ENCODE results near the gene REC8.

REC8 gene

DNA sequence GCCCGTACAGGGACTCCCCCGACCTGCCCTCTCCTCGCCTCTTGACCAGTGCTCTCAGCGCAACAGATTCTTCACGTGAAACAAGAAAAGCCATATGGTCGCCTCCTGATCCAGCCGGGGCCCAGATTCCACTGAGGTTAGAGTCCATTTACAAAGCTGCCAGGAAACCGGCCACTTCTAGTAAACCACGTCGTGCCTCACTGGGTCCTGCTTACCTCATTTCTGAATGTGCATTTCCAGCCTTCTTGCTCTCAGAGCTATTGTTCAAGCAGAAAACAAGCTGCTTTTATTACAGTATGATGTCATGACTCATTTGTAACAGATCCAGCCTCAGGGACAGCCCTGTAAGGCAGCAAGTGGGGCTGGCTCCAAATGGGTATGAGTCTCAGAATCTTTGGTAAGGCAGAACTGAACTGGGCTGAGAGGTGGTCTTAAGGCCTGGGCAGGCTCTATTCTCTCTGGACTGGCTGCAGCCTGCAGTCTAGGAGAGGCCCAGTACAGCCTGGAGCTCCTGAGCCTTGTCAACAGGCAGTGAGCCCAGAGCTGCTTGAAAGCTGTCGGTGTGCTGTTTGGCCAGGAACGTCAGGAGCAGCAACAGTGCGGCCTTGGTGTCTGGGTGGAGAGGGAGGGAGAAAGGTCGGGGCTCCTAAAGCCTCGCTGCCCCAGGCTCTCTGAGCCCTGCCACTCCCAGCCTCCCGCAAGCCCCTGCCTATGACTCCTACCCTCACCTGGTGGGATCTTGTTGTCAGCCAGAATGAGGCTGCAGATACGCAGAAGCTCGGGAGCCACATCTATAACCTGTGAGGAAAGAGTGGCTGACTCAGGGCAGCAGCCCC is 8.3 kb downstream of the REC8 start:
- no peak for TF ChIP-seq SNAI2 (CRISPR knock-in tag; IDR thresholded peaks at IDR 0.05)
- TF ChIP-seq TOX (CRISPR knock-in tag; IDR thresholded peaks at IDR 0.05; ENCODE audit: borderline replicate concordance) = no peak
- no peak for TF ChIP-seq OSR1 (CRISPR knock-in tag; IDR thresholded peaks at IDR 0.05)
- TF ChIP-seq TCF4 (CRISPR knock-in tag; IDR thresholded peaks at IDR 0.05; ENCODE audit: borderline replicate concordance) = no peak
- TF ChIP-seq TSHZ2 (CRISPR knock-in tag; IDR thresholded peaks at IDR 0.05) = no peak
- TF ChIP-seq CSDC2 (CRISPR knock-in tag; IDR thresholded peaks at IDR 0.05) = no peak
- no peak for TF ChIP-seq PATZ1 (CRISPR knock-in tag; IDR thresholded peaks at IDR 0.05; ENCODE audit: borderline replicate concordance)
- TF ChIP-seq, protein P1, sequence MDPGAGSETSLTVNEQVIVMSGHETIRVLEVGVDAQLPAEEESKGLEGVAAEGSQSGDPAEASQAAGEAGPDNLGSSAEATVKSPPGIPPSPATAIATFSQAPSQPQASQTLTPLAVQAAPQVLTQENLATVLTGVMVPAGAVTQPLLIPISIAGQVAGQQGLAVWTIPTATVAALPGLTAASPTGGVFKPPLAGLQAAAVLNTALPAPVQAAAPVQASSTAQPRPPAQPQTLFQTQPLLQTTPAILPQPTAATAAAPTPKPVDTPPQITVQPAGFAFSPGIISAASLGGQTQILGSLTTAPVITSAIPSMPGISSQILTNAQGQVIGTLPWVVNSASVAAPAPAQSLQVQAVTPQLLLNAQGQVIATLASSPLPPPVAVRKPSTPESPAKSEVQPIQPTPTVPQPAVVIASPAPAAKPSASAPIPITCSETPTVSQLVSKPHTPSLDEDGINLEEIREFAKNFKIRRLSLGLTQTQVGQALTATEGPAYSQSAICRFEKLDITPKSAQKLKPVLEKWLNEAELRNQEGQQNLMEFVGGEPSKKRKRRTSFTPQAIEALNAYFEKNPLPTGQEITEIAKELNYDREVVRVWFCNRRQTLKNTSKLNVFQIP (CRISPR knock-in tag; IDR thresholded peaks at IDR 0.05; ENCODE audit: borderline replicate concordance, low read depth) = no peak
- TF ChIP-seq PPARA (CRISPR knock-in tag; IDR thresholded peaks at IDR 0.05; ENCODE audit: borderline replicate concordance) = no peak
- no peak for TF ChIP-seq ZC3H10 (CRISPR knock-in tag; IDR thresholded peaks at IDR 0.05)
- TF ChIP-seq, protein P2, sequence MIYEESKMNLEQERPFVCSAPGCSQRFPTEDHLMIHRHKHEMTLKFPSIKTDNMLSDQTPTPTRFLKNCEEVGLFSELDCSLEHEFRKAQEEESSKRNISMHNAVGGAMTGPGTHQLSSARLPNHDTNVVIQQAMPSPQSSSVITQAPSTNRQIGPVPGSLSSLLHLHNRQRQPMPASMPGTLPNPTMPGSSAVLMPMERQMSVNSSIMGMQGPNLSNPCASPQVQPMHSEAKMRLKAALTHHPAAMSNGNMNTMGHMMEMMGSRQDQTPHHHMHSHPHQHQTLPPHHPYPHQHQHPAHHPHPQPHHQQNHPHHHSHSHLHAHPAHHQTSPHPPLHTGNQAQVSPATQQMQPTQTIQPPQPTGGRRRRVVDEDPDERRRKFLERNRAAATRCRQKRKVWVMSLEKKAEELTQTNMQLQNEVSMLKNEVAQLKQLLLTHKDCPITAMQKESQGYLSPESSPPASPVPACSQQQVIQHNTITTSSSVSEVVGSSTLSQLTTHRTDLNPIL (CRISPR knock-in tag; IDR thresholded peaks at IDR 0.05; ENCODE audit: low read depth) = no peak
- no peak for TF ChIP-seq ESRRG (CRISPR knock-in tag; IDR thresholded peaks at IDR 0.05)
- no peak for TF ChIP-seq ZFP3 (CRISPR knock-in tag; IDR thresholded peaks at IDR 0.05)
- no peak for TF ChIP-seq ISL1 (CRISPR knock-in tag; IDR thresholded peaks at IDR 0.05)
- TF ChIP-seq GLIS3 (CRISPR knock-in tag; IDR thresholded peaks at IDR 0.05) = no peak
- no peak for TF ChIP-seq ZFP30 (CRISPR knock-in tag; IDR thresholded peaks at IDR 0.05)
- TF ChIP-seq BACH2 (CRISPR knock-in tag; IDR thresholded peaks at IDR 0.05; ENCODE audit: borderline replicate concordance) = no peak
- no peak for TF ChIP-seq ZNF70 (CRISPR knock-in tag; IDR thresholded peaks at IDR 0.05)
- no peak for TF ChIP-seq RARB (CRISPR knock-in tag; IDR thresholded peaks at IDR 0.05)
- TF ChIP-seq, protein P3, sequence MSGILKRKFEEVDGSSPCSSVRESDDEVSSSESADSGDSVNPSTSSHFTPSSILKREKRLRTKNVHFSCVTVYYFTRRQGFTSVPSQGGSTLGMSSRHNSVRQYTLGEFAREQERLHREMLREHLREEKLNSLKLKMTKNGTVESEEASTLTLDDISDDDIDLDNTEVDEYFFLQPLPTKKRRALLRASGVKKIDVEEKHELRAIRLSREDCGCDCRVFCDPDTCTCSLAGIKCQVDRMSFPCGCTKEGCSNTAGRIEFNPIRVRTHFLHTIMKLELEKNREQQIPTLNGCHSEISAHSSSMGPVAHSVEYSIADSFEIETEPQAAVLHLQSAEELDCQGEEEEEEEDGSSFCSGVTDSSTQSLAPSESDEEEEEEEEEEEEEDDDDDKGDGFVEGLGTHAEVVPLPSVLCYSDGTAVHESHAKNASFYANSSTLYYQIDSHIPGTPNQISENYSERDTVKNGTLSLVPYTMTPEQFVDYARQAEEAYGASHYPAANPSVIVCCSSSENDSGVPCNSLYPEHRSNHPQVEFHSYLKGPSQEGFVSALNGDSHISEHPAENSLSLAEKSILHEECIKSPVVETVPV (CRISPR knock-in tag; IDR thresholded peaks at IDR 0.05) = no peak
- ATAC-seq = peak; percentile 28

DNA sequence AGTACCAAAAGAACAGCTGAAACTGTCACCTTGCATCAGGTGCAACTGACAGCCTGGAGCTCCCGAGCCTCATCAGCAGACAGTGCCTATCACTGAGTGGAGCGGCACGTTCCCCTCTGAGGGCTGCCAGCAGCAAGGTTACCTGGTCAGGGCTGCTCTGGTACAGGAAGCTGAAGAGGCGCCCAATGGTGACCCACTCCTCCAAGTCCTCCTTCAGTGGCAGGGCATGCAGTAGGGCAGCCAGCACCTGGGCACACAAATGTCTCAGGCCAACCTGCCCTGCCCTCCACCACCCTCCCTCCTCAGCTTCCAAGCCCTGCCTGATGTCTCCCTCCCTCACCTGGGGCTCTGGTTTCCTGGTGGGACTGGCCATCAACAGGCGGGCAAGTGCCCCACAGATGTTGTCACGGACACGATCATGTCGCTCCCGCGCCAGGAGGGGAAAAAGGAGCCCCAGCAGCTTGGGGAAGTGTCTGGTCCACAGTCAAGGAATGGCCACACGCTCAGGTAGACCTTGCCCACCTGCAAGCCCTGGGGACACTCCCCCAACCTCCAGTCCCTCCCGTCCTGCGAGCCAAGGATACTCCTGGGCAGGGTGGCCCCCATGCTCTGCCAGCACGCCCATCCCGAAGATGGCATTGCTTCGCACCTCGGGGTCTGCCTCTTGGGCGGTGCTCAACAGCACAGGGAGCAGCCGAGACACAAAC is 9.6 kb downstream of the REC8 start:
- TF ChIP-seq, protein P2 (CRISPR knock-in tag; IDR thresholded peaks at IDR 0.05; ENCODE audit: low read depth) = no peak
- TF ChIP-seq ZFP30 (CRISPR knock-in tag; IDR thresholded peaks at IDR 0.05) (no peak), TCF4 (CRISPR knock-in tag; IDR thresholded peaks at IDR 0.05; ENCODE audit: borderline replicate concordance) (no peak), ZNF565 (CRISPR knock-in tag; conservative IDR thresholded peaks at IDR 0.05; ENCODE audit: low read depth) (no peak), GLIS3 (CRISPR knock-in tag; IDR thresholded peaks at IDR 0.05) (no peak; the same call in 1 of the 2 replicates), TSHZ2 (CRISPR knock-in tag; IDR thresholded peaks at IDR 0.05) (no peak), ZNF8 (CRISPR knock-in tag; IDR thresholded peaks at IDR 0.05) (no peak), ARNTL (CRISPR knock-in tag; IDR thresholded peaks at IDR 0.05; ENCODE audit: borderline replicate concordance, low read depth) (no peak)
- TF ChIP-seq, protein P3 (CRISPR knock-in tag; IDR thresholded peaks at IDR 0.05) = no peak
- ATAC-seq = no peak
